Measurements from ENCODE around the gene HSPA12B.

Gene HSPA12B

GRCh38 chr20:3800878-3801260 lies 68.4 kb downstream of the HSPA12B start:
- TF ChIP-seq, protein P1, sequence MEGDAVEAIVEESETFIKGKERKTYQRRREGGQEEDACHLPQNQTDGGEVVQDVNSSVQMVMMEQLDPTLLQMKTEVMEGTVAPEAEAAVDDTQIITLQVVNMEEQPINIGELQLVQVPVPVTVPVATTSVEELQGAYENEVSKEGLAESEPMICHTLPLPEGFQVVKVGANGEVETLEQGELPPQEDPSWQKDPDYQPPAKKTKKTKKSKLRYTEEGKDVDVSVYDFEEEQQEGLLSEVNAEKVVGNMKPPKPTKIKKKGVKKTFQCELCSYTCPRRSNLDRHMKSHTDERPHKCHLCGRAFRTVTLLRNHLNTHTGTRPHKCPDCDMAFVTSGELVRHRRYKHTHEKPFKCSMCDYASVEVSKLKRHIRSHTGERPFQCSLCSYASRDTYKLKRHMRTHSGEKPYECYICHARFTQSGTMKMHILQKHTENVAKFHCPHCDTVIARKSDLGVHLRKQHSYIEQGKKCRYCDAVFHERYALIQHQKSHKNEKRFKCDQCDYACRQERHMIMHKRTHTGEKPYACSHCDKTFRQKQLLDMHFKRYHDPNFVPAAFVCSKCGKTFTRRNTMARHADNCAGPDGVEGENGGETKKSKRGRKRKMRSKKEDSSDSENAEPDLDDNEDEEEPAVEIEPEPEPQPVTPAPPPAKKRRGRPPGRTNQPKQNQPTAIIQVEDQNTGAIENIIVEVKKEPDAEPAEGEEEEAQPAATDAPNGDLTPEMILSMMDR (IDR thresholded peaks at IDR 0.05; ENCODE audit: control insufficient read depth, extremely low read depth, insufficient read depth) = no peak
- no peak overlapping the region for H3K4me3 ChIP-seq (ENCODE audit: low read depth, low read length)
- DNase-seq (ENCODE audit: low read depth) = no peak

DNA sequence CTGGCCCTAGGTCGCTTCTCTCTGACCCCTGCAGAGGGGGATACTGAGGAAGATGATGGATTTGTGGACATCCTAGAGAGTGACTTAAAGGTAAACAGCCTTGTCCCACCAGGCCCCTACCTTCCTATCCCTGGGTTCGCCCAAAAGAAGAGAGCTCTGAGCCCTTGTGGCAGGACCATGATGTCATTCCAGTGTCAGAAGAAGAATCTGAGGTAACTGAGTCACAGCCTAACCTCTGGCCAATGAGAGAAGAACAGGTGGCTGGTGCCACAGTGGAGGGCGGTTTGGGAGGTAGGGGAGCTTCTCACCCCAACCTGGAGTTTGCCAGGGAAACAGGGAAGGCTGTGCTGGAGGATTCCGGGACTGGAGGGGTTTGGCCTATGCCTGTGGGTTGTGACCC lies 68.8 kb downstream of the HSPA12B start:
- H3K4me3 ChIP-seq (ENCODE audit: low read depth, low read length) = no peak overlapping the region
- TF ChIP-seq, protein P1 (IDR thresholded peaks at IDR 0.05; ENCODE audit: control insufficient read depth, extremely low read depth, insufficient read depth) = no peak
- no peak for DNase-seq (ENCODE audit: low read depth)

DNA sequence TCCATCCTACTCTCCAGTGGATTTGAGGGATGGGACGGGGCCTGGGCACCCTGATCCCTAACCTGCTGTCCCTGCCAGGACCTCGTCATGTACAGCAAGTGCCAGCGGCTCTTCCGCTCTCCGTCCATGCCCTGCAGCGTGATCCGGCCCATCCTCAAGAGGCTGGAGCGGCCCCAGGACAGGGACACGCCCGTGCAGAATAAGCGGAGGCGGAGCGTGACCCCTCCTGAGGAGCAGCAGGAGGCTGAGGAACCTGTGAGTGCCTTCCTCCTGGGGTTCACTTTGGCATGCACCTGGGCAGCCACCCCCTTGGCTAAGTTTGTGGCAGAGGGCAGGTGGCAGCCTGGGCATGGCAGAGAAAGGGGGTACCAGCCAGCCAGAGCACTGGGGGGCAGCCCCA lies 69.4 kb downstream of the HSPA12B start:
- TF ChIP-seq, protein P1 (IDR thresholded peaks at IDR 0.05; ENCODE audit: control insufficient read depth, extremely low read depth, insufficient read depth) = no peak
- no peak overlapping the region for H3K4me3 ChIP-seq (ENCODE audit: low read depth, low read length)
- DNase-seq (ENCODE audit: low read depth) = no peak
